Astrocyte of the cerebellum (primary cell): ENCODE measurements around the gene PROX2.

Experiments
- DNase-seq: peaks from one replicate; pipeline ENCODE4 v3.0.0-alpha.2; 2011; ENCODE audit warnings: low read depth
- H3K4me3 ChIP-seq: 2 replicates; pipeline ENCODE4 v1.5.1; 2011; ENCODE audit warnings: mild to moderate bottlenecking, low read depth, low read length, moderate library complexity
- in situ Hi-C: cut with HindIII; loops from 2 replicates; pipeline ENCODE4 v1.10.0; 2017; ENCODE audit warnings: low sequenced_read_pairs
- TF ChIP-seq, protein P1 (sequence below): IDR thresholded peaks from 2 replicates; pipeline ENCODE4 v1.5.1; 2012; ENCODE audit warnings: low read length, low read depth, moderate library complexity, mild to moderate bottlenecking; ENCODE audit errors: missing control alignments

The PROX2 gene

DNA sequence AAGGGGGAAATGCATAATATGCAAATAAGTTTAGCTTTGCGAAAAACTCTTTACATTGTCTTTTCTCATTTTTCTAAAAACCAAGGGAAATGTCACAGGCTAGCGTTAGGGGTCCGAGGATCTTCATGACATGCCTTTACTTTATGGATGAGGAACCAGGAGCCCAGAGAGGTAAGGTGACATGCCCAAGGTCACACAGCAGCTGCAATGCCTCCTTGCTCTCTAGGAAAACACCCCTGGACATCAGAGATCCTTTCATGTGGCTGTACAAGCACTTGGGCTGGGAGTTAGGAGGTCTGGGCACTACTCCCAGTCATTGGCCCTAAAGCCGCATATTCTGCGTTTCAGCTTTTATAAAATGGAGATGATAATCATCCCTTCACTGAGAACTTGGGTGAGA lies 741 bp downstream of the PROX2 start:
- TF ChIP-seq, protein P1, sequence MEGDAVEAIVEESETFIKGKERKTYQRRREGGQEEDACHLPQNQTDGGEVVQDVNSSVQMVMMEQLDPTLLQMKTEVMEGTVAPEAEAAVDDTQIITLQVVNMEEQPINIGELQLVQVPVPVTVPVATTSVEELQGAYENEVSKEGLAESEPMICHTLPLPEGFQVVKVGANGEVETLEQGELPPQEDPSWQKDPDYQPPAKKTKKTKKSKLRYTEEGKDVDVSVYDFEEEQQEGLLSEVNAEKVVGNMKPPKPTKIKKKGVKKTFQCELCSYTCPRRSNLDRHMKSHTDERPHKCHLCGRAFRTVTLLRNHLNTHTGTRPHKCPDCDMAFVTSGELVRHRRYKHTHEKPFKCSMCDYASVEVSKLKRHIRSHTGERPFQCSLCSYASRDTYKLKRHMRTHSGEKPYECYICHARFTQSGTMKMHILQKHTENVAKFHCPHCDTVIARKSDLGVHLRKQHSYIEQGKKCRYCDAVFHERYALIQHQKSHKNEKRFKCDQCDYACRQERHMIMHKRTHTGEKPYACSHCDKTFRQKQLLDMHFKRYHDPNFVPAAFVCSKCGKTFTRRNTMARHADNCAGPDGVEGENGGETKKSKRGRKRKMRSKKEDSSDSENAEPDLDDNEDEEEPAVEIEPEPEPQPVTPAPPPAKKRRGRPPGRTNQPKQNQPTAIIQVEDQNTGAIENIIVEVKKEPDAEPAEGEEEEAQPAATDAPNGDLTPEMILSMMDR = no peak
- H3K4me3 ChIP-seq = no peak overlapping the region
- no peak for DNase-seq
- in situ Hi-C loops = no loop called here

DNA sequence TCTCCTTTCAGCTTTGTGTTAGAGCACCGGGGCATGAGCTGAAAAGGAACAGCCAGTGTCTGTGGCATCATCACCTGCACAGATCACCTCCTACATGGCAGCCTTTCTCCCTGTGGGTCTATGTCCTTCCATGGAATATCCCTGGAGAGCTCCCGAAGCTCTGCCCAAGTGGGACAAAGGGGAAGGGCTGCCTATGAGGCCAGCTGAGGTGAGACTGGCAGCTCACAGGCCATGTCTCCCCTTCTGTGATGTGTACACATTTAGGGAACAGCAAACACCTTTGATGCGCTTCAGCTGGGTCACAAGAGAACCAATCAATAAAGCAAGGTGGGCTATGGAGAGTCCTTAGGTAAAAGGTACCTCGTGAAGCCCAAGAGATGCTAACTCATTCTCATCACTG lies 4.1 kb downstream of the PROX2 start:
- no peak for DNase-seq
- no peak overlapping the region for H3K4me3 ChIP-seq
- TF ChIP-seq, protein P1 = no peak
- in situ Hi-C loops = no loop called here

DNA sequence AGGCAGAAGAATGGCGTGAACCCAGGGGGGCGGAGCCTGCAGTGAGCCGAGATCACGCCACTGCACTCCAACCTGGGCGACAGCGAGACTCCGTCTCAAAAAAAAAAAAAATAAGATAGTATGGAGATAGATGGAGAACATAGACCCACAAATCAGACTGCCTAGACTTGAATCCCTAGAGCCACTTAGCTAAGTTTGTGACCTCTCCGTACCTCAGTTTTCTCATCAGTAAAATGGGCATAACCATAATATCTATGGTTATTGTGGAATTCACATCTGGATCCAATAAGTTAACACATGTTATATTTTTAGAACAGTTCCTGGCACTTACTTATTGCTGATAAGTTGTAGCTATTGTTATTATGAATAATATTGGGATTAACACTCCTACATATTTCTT lies 7.2 kb downstream of the PROX2 start:
- TF ChIP-seq, protein P1 = no peak
- no peak overlapping the region for H3K4me3 ChIP-seq
- no peak for DNase-seq
- in situ Hi-C loops = no loop called here

DNA sequence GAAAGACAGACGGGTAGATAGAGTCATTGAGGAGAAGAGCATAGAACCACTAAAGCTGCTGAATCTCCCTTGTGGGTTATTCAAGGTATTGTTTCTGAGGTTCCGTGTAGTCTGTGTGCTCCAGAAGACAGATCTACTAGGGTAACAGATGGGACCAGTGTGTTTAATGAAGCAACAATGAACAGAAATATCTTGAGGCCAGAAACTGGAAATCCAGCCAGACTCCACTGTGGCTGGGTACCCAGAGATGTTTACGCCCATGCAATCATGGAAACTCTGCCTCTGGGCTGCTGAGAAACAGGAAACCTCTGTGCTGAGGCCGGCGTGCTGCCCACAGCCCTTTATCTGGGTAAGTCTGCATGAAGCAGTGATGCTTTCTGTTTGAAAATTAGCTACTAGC lies 8.3 kb downstream of the PROX2 start:
- no peak overlapping the region for H3K4me3 ChIP-seq
- TF ChIP-seq, protein P1 = no peak
- DNase-seq = no peak
- in situ Hi-C loops = no loop called here

DNA sequence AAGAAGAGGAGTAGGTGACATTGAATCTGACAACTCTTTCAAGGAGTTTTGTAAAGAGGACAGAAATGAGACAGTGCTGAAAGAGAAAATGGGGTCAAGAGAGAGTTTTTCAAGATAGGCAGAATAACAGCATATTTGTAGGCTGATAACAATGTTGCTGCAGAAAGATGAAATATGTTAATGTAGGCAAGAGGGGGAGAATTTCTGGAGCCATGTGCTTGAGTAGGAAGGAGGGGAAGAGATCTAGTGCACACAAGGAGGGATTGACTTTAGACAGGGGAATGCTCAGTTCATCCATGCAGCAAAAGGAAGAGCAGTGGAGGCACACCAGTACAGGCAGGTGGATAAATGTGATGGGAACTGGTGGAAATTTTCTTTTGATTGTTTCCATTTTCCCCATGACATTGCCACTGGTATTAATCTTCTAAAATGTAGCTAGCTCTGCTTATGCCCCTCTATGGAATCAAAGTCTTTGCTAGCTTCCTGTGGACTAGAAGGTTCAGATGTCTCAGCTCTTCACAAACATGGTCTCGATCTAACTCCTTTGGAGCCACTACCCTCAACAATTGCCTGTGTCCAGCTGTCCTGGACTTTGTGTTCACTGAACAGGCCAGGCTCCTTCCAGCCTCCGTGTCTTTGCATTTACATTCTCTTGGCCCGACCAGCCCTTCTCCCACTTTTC lies 9.1 kb downstream of the PROX2 start:
- no peak overlapping the region for H3K4me3 ChIP-seq
- no peak for DNase-seq
- in situ Hi-C loops = no loop called here
- TF ChIP-seq, protein P1 = no peak

DNA sequence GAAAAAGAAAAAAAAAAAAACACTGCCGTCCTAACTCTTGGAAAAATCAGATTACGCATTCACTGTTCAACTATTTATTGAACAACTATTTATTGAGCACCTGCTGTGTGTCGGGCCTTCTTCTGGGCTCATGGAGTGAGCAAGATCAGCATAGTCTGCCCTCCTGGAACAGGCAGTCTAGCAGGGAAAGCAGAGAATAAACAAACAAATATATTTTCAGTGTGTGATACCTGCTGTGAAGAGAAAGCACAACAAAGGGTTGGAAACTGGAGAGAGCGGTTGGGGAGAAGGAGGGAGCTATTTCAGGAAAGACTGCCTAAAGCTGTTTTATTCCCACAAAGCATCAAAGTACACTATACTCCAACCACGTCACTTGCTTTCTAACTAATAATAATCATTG lies 10.8 kb downstream of the PROX2 start:
- TF ChIP-seq, protein P1 = no peak
- H3K4me3 ChIP-seq = no peak overlapping the region
- in situ Hi-C loops = no loop called here
- DNase-seq = no peak

DNA sequence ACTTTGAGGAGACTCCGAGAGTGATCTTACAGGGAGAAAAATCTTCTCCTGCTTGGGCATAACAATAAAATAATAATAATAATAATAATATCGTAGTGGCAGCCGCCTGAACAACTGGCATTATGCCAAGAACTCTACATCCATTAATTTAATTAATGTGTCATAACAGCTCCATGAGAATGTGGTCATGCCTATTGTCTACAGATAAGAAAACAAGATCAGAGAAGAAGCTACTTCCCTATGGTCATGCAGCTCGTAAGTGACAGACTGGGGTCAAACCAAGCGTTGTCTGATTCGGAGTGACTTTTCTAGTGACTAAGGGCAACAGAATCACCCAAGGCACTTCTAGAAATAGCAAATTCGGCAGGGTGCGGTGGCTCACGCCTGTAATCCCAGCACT lies 11.7 kb downstream of the PROX2 start:
- H3K4me3 ChIP-seq = no peak overlapping the region
- TF ChIP-seq, protein P1 = no peak
- no peak for DNase-seq
- in situ Hi-C loops = loop anchor here (5.0 kb wide), 2 partner anchors 38 to 98 kb away; no protein-coding TSS in a partner anchor
